Motor neuron (in vitro differentiated cells): ENCODE measurements around the gene RASSF8. TPM values are rescaled to one million over a fixed set of nuclear protein-coding genes. Genes with fewer than 3 reads are reported as not detected.

Source experiments
- ATAC-seq, 8 experiments: fragments of 200-7000 bp; cut with Tn5 transposase; replicated peaks in 6 of 8; 2 replicates each; pipeline ENCODE4 v1.8.0; 2021; ENCODE audit warnings: mild to moderate bottlenecking in 8 of 8, moderate library complexity in 8 of 8
- H3K27ac ChIP-seq, 2 donors: fragments of 250-450 bp; sonication (Bioruptor Pico); 2 replicates each; pipeline ENCODE4 v1.9.0; 2021; ENCODE audit warnings: antibody characterized with exemption in 2 of 2, mild to moderate bottlenecking in 2 of 2, moderate library complexity in 1 of 2
- H3K4me1 ChIP-seq, 2 donors: fragments of 250-450 bp; sonication (Bioruptor Pico); replicated peaks in 1 of 2; 2 replicates each; pipeline ENCODE4 v1.6.1; 2021; ENCODE audit warnings: antibody characterized with exemption in 2 of 2, mild to moderate bottlenecking in 2 of 2, moderate library complexity in 1 of 2
- H3K4me3 ChIP-seq, 5 donors: fragments of 250-450 bp; sonication (Bioruptor Pico); 2 replicates each; pipeline ENCODE4 v1.9.0; 2021; ENCODE audit warnings: antibody characterized with exemption in 5 of 5, mild to moderate bottlenecking in 5 of 5, moderate library complexity in 4 of 5
- WGBS, 10 experiments: fragments of 450-650 bp; shearing (Covaris generic); methylation state at CpG; one replicate each; pipeline ENCODE4 v1.0.0; 2022; 5-methylcytosine and 5-hydroxymethylcytosine counted together
- in situ Hi-C, 9 experiments: fragments of 400-800 bp; cut with MboI; loops; one replicate each; pipeline ENCODE4 v1.15.0; 2021; ENCODE audit warnings: low sequenced_read_pairs in 9 of 9, low pct_unique_long_range_greater_than_20kb in 2 of 9; ENCODE audit not compliant: unreplicated experiment in 9 of 9
- total RNA-seq, 8 experiments: library from RNA; unstranded; fragments of 300-600 nt; gene quantifications; 2 replicates each; pipeline versions ENCODE4 v1.2.3 to v1.2.4, GENCODE V29; 2022

RASSF8 gene
- total RNA-seq, 8 experiments from 2014 or later: 17.3 to 91.7 (median 37.2) TPM

DNA sequence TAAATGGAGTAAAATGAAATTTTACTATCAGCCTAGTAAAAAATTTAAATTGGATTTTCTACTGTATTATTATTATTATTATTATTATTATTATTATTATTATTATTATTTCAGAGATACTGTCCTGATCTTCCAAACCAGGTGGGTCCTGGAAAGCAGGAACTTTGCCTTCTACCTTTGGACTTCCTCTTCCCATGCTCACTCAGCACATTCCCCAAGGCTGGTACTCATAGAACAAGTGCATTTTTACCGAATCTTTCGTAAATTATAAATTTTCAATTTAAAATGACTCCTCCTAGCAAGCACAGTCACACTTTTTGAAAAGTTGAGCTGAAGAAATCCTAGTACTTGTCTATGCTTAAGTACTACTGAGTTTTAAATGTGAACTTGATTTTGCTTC lies 136.7 kb downstream of the RASSF8 start:
- no peak overlapping the region for H3K27ac ChIP-seq
- 77 to 100% (median 92%) methylated on average over 1 to 2 of the region's 2 CpGs; no CpG with 5 or more reads in 1 of the 10 experiments for WGBS, 10 experiments
- in situ Hi-C loops: loop anchor here in 1 of 9 experiments (25.0 kb wide), 1 partner anchor 542 kb away; no protein-coding TSS in a partner anchor
- H3K4me1 ChIP-seq: no peaks in the 10 kb centered on the region
- ATAC-seq: no peak
- H3K4me3 ChIP-seq: no peak overlapping the region

DNA sequence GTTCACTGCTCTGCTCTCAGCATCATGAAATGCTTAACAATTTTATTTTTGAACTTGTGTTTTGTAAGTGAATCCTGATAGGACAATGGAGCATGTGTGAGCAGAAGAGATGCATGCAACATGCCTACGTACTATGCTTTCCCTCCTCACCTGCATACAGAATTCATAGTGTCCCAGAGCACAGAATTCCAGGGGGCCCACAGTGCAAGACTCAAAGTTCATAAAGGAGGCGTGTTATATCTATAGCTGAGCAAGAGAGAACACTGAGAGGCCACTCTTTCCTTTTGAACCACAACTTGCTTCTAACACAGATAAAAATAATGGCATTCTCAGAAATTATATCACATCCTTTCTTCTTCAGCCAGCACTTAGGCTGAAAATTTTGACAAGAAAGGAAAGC lies 137.6 kb downstream of the RASSF8 start:
- WGBS, 10 experiments: 67 to 100% (median 94%) methylated on average over 1 to 2 of the region's 2 CpGs; no CpG with 5 or more reads in 5 of the 10 experiments
- ATAC-seq: no peak
- Histone ChIP-seq H3K4me1 (no peaks in the 10 kb centered on the region), H3K4me3 (no peak overlapping the region), H3K27ac (no peak overlapping the region)
- in situ Hi-C loops: loop anchor here in 1 of 9 experiments (25.0 kb wide), 1 partner anchor 541 kb away; no protein-coding TSS in a partner anchor

DNA sequence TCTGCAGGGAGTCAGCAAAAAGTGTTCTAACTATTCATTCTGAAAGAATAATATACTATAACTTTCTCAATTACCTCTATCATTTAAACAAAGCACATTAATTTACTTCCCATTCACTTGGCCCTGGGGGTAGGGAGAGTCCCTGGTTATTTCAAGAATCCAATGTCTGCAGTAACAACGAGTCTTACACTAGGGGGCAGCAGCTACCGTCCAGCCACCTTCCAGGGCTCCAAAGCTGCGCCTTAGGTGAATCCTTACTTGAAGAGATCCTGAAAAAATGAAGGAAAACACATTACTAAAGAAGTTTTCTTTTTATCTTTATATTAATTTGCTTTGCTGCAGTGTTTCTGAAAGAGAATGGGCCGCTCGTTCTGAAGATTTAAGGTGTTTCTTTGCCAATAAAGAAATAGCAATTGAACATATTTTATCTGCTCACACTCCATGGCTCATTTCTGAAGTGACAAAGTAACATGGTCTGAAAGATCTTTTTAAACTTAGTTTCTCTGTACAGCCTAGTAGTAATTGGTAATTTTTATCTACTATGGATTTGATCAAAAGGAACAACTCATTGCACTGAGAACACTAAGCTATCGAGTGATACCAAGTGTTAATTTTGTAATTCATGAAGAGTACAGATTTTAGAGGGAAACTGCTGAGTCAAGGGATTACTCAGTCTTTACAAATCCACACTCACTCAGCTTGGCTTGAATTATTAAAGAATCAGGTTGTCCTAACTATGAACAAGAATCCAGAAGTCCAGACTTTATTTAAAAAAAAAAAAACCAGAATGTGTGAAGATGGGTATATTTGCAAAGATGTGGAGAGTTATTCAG lies 138.8 kb downstream of the RASSF8 start:
- 0 to 100% (median 12%) methylated on average over 1 to 6 of the region's 6 CpGs for WGBS, 10 experiments
- Histone ChIP-seq H3K4me1 (no peaks in the 10 kb centered on the region), H3K27ac (no peak overlapping the region), H3K4me3 (no peak overlapping the region)
- in situ Hi-C loops: loop anchor here in 1 of 9 experiments (25.0 kb wide), 1 partner anchor 540 kb away; no protein-coding TSS in a partner anchor
- ATAC-seq: peak; percentile 80 to 98 (median 90)

DNA sequence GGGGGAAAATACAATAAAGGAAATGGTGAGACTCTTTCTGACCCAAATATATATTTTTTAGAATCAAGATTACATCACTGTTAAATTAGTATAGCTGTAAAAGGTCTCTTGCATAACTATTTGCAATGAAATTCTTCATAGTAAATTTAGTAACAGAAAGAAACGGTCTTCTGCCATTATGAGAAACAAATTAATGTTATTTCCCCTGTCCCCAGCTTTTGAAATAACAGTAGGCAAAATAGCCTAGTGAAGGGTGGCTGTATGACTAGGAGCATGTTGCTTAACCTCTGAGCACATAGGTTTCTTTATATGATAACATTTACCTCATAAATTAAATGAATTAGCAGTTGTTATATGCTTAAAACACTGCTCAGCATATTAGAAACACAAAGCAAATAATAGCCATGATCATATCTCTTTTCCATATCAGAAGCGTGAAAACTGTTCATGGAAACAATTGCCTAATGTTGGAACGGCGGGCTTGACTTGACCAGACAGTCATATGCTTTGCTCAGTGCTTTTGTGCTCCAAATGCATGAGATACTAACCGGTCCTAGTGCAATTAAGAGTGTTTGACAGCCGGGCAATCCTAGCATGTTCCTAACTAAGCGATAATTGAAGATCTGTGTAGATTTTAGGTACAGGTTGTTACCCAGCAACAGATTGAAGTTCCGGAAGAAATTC lies 142.3 kb downstream of the RASSF8 start:
- Histone ChIP-seq H3K27ac (no peak overlapping the region), H3K4me3 (no peak overlapping the region), H3K4me1 (no peaks in the 10 kb centered on the region)
- no peak for ATAC-seq
- in situ Hi-C loops: loop anchor here in 3 of 9 experiments (25.0 kb wide), 1 partner anchor 536 kb away; no protein-coding TSS in a partner anchor
- WGBS, 10 experiments: 20 to 98% (median 89%) methylated on average over 1 to 8 of the region's 8 CpGs

DNA sequence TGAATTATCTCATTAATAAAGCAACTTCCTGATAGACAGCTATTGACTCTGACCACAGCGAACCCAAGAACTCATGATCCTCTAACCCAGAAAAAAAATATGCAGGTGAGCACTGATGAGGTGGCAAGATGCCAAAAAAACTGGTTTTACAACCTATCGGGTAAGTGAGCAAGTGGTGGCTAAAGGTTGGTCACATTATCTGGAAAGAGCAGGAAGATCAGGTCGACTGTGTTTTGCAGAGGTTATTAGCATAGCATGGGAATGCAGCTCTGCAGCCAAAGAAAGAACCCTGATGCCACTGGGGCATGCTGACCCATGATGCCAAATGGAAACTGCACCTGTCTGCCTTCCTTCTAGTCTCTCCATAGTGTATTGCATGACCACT lies 142.9 kb downstream of the RASSF8 start:
- no peak overlapping the region for H3K27ac ChIP-seq
- H3K4me3 ChIP-seq: no peak overlapping the region
- no peak for ATAC-seq
- no peaks in the 10 kb centered on the region for H3K4me1 ChIP-seq
- 43 to 86% (median 80%) methylated on average over 1 to 3 of the region's 3 CpGs; no CpG with 5 or more reads in 3 of the 10 experiments for WGBS, 10 experiments
- in situ Hi-C loops: loop anchor here in 3 of 9 experiments (25.0 kb wide), 1 partner anchor 536 kb away; no protein-coding TSS in a partner anchor

DNA sequence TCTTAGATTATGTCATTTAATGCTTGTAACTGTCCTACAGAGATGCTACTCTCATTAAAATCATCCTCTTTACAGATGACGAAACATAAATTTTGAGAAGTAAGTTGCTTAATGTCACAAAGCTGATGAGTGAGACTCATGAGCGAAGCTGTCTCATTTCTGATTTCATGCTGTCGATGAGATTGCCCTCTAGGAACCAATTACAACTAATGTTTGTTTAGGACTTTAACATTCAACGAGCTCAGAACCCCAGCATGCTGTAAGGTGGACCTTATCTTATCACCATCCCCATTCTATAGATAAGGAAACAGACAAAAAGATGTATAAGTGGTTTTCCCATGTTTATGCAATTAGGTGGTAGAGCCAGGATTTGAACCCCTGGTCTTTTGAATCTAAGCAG lies 143.3 kb downstream of the RASSF8 start:
- no peak overlapping the region for H3K4me3 ChIP-seq
- WGBS, 10 experiments: 60 to 100% (median 80%) methylated on average over 1 to 4 of the region's 4 CpGs; no CpG with 5 or more reads in 1 of the 10 experiments
- ATAC-seq: no peak
- H3K27ac ChIP-seq: no peak overlapping the region
- H3K4me1 ChIP-seq: no peaks in the 10 kb centered on the region
- in situ Hi-C loops: loop anchor here in 3 of 9 experiments (25.0 kb wide), 1 partner anchor 536 kb away; no protein-coding TSS in a partner anchor

DNA sequence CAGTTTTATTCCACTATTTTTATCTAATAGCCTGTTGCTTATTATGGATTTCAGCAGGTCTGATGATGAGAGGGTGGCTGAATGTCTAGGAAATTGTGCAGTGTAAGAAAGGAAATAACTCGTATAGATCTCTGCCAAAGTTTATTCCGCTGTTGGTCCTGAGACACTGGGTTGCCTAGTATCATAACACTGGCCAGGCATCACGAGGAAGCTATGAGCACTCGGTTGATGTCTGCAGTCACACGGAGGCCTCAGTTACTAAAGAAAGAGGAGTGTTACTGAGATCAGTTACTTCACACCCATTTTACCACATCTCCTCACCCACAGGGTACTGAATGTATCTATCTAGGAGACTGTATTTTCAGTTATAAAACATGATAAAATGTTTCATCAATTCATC lies 144.5 kb downstream of the RASSF8 start:
- in situ Hi-C loops: loop anchor here in 3 of 9 experiments (25.0 kb wide), 1 partner anchor 534 kb away; no protein-coding TSS in a partner anchor
- WGBS, 10 experiments: 37 to 86% (median 76%) methylated on average over 1 to 5 of the region's 5 CpGs; no CpG with 5 or more reads in 3 of the 10 experiments
- Histone ChIP-seq H3K4me1 (no peaks in the 10 kb centered on the region), H3K27ac (no peak overlapping the region), H3K4me3 (no peak overlapping the region)
- ATAC-seq: no peak

DNA sequence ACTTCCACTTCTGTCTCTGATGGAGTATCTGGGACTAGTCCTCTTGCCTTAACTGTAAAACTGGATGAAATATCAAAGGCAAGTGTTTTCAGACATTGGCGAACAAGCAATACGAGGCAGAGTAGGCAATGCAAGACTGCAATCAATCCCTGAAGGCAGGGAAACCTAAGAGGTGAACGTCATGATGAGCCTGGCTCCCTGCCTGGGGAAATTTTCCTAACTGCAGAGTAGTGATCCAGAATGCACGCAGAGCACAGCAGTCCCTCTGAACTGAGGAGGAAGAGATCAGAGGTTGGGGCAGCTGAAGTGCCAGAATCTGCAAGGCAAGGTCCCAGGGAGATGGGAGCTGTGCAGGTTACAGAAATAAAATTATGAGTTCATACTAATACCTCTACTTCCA lies 147.9 kb downstream of the RASSF8 start:
- in situ Hi-C loops: loop anchor here in 3 of 9 experiments (25.0 kb wide), 1 partner anchor 531 kb away; no protein-coding TSS in a partner anchor
- no peaks in the 10 kb centered on the region for H3K4me1 ChIP-seq
- no peak for ATAC-seq
- 33 to 100% (median 83%) methylated on average over 1 to 4 of the region's 4 CpGs; no CpG with 5 or more reads in 2 of the 10 experiments for WGBS, 10 experiments
- no peak overlapping the region for H3K27ac ChIP-seq
- H3K4me3 ChIP-seq: no peak overlapping the region

DNA sequence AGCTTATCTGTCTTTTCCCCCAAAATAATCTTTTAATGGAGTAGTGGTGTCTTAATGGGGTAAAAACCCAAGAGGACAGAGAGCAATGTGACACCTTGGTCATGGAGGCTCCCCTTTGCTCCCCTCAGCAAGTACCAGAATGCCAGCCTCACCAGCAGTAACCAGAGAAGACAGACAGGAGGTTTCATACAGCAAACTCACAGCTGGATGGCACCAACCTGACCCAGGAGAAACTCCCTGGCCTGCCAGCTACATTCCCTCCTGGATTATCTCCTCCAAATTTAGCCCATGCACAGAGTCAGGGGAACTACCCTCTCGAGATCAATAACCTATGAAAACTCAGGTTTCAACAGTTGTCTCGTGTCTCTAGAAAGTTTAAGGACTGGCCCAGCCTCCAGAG lies 150.4 kb downstream of the RASSF8 start:
- Histone ChIP-seq H3K4me1 (peaks cover 9 to 12% of the 10 kb centered on the region in 2 donors), H3K4me3 (no peak overlapping the region), H3K27ac (no peak overlapping the region)
- 60 to 100% (median 87%) methylated on average over 1 to 2 of the region's 2 CpGs; no CpG with 5 or more reads in 4 of the 10 experiments for whole genome bisulfite sequencing, 10 experiments
- ATAC-seq: no peak
- in situ Hi-C loops: loop anchor here in 3 of 9 experiments (25.0 kb wide), 1 partner anchor 528 kb away; no protein-coding TSS in a partner anchor

DNA sequence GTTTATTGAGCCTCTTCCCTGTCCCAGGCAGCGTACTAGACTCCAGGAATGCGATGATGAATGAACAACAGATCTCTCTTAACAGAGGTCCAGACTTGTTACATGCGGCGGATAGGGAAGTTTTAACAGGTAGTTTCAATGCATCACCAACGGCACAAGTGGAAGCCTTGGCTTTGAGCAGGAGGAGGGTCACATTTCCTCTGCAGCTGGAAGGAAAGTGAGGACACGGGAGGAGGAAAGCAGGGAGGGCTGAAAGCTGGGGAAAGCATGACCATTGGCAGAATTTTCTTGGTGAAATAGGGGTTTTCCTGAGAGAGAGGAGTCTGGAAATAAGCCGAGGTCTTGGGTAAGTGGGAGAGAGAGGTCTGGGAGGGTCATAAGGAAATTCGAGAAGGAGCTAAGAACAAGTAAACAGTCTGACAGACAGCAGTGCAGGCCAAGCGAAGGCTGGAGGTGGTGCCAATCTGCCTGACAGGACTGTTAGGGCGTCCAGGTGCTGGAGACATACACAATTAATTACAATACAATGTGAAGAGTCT lies 150.9 kb downstream of the RASSF8 start:
- Histone ChIP-seq H3K4me3 (no peak overlapping the region), H3K27ac (no peak overlapping the region), H3K4me1 (peaks cover 9 to 12% of the 10 kb centered on the region in 2 donors)
- no peak for ATAC-seq
- 0 to 96% (median 69%) methylated on average over 1 to 9 of the region's 10 CpGs for WGBS, 10 experiments
- in situ Hi-C loops: loop anchor here in 3 of 9 experiments (25.0 kb wide), 1 partner anchor 528 kb away; no protein-coding TSS in a partner anchor

DNA sequence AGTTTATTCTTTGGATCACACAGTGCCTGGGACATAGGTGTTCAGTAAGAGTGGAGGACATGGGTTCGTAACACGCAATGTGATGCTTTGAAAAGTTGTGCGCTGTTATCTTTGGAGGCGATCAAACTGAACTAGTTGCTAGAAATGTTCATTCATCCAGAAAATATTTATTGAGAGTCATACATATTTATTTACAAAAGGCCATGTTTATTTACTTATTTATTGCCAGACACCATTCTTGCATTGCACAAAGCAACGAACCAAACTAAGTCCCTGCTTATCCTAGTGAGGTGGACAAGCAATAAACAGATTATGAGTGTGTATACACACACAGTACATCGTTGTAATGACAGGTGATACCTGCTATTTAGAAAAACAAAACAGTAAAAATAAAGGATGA lies 153.8 kb downstream of the RASSF8 start:
- Histone ChIP-seq H3K27ac (no peak overlapping the region), H3K4me1 (peaks cover 9 to 18% of the 10 kb centered on the region in 2 donors), H3K4me3 (no peak overlapping the region)
- 54 to 96% (median 82%) methylated on average over 2 to 6 of the region's 6 CpGs; no CpG with 5 or more reads in 1 of the 10 experiments for WGBS, 10 experiments
- in situ Hi-C loops: loop anchor here in 3 of 9 experiments (25.0 kb wide), 1 partner anchor 525 kb away; no protein-coding TSS in a partner anchor
- no peak for ATAC-seq

DNA sequence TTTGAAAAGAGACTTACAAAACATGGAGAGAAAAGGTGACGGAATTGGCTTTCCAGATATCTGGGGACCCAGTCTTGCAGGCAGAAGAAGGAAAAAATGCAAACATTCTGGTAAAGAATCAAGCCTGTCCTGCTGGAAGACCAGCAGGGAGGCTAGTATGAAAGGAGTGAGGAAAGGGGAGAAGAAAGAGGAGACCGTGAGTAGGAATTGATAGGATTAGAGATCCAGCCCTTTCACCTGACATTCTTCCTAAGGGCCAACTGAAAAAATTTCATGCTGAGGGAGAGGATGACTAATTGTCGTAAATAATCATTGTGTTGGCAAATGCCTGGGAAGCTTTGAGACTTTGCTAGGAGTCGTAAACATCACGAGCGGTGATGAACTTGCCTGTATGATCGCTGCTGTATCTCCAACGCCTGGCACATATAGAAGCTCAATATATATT lies 154.2 kb downstream of the RASSF8 start:
- 50 to 100% (median 67%) methylated on average over 1 to 8 of the region's 8 CpGs for WGBS, 10 experiments
- H3K4me3 ChIP-seq: no peak overlapping the region
- ATAC-seq: no peak

More for the DNA sequence above, 154.2 kb downstream of the RASSF8 start:
- in situ Hi-C loops: loop anchor here in 3 of 9 experiments (25.0 kb wide), 1 partner anchor 525 kb away; no protein-coding TSS in a partner anchor
- peaks cover 9 to 18% of the 10 kb centered on the region in 2 donors for H3K4me1 ChIP-seq
- H3K27ac ChIP-seq: no peak overlapping the region
